Uterus (tissue), 4 donors: ENCODE measurements around the gene MOB2. TPM values are rescaled to one million over a fixed set of nuclear protein-coding genes. Genes with fewer than 3 reads are reported as not detected.

Source experiments
- DNase-seq, 2 donors: peaks; one replicate each; pipeline ENCODE4 v3.0.0-alpha.2; 2019 to 2020
- H3K27ac ChIP-seq, 2 donors: fragments of 200-600 bp; sonication (generic); 1 replicate in 1 of 2; 2 replicates in 1 of 2; pipeline ENCODE4 v1.5.1; 2016 to 2018
- H3K27me3 ChIP-seq, 2 donors: fragments of 200-600 bp; sonication (generic); one replicate each; pipeline ENCODE4 v1.5.1; 2018 to 2019; ENCODE audit warnings: control low read depth in 1 of 2
- H3K36me3 ChIP-seq, 2 donors: fragments of 200-600 bp; sonication (generic); one replicate each; pipeline ENCODE4 v1.5.1; 2019; ENCODE audit warnings: control low read depth in 1 of 2
- H3K4me1 ChIP-seq, 2 donors: fragments of 200-600 bp; sonication (generic); one replicate each; pipeline ENCODE4 v1.5.1; 2018 to 2019; ENCODE audit warnings: control low read depth in 1 of 2
- H3K4me3 ChIP-seq, 2 donors: fragments of 200-600 bp; sonication (generic); 1 replicate in 1 of 2; 2 replicates in 1 of 2; pipeline ENCODE4 v1.5.1; 2018 to 2019; ENCODE audit warnings: mild to moderate bottlenecking in 1 of 2
- H3K9me3 ChIP-seq, 2 donors: fragments of 200-600 bp; sonication (generic); one replicate each; pipeline ENCODE4 v1.5.1; 2019; ENCODE audit warnings: control low read depth in 1 of 2
- CTCF ChIP-seq, 4 experiments: fragments of 200-600 bp in 2 of 4; fragments of 450-650 bp in 2 of 4; sonication (generic) in 2 of 4; IDR thresholded peaks; one replicate each; pipeline ENCODE4 v1.5.1; 2016 to 2019; ENCODE audit warnings: antibody characterized with exemption in 4 of 4, mild to moderate bottlenecking in 2 of 4, moderate library complexity in 1 of 4
- POLR2A ChIP-seq, 2 donors: fragments of 450-650 bp; IDR thresholded peaks; one replicate each; pipeline ENCODE4 v1.6.1; 2016; ENCODE audit warnings: antibody characterized with exemption in 2 of 2, mild to moderate bottlenecking in 1 of 2, moderate library complexity in 1 of 2
- intact Hi-C: fragments of 100-400 bp; cut with DNase I; formaldehyde crosslinking; loops from one replicate; pipeline ENCODE4 v1.15.1; 2023; ENCODE audit warnings: low total_unique reads
- total RNA-seq, 4 donors: library from RNA; depleted of rRNA in 3 of 4; stranded (reverse); fragments of >200 nt in 3 of 4; gene quantifications; one replicate each; pipeline versions ENCODE4 v1.1.0 to v1.2.4, GENCODE V29; 2014 to 2023
- donor health status: DM: yes; HTN: yes; CAD: no.

Gene MOB2
- total RNA-seq, 4 donors from 2014 or later = 17.1 to 72.6 (median 23.6) TPM

- Histone ChIP-seq H3K4me1 (no peaks in the 10 kb centered on the region), H3K27ac (no peak overlapping the region), H3K36me3 (no peaks in the 10 kb centered on the region), H3K27me3 (no peaks in the 10 kb centered on the region), H3K4me3 (no peak overlapping the region), H3K9me3 (no peaks in the 10 kb centered on the region)
- intact Hi-C loops = no loop called here
- TF ChIP-seq CTCF (IDR thresholded peaks at IDR 0.05) = no peak
- no peak for TF ChIP-seq POLR2A (IDR thresholded peaks at IDR 0.05)
- DNase-seq = no peak
These were observed 17.2 kb downstream of the MOB2 start for GRCh38 chr11:1469287-1469910.

DNA sequence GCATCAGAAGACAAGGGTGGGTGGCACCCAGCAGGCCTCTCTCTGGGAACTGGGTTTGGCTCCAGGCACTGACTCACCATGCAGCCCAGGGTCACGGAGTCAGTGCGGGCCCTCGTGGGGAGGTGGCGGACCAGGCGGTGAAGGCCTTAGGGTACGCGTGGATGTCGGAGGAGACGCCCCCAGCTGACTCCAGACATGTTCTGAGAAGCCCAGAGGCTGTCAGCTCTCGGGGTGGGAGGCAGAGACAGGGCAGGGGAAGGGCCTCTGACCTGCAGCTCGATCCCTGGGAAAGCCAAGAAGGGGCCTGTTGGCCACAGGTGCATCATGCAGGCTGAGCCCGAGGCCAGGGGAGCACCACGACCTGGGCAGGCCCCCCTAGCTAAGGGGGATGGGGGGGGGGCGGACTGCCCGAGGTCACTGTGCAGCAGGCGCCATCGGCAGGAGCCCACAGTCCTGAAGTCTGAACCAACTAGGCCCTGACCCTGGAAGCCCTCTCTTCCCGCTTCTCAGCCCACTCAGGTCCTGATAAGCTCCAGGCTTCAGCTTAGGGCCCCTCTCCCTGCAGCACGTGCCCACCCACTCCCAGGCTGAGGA is 18.0 kb downstream of the MOB2 start:
- no peak overlapping the region for H3K27ac ChIP-seq
- intact Hi-C loops = no loop called here

GRCh38 chr11:1468002-1468401 is 18.6 kb downstream of the MOB2 start:
- no peaks in the 10 kb centered on the region for H3K36me3 ChIP-seq
- no peak overlapping the region for H3K4me3 ChIP-seq
- no peak for DNase-seq
- no peaks in the 10 kb centered on the region for H3K9me3 ChIP-seq
- intact Hi-C loops = no loop called here
- H3K27me3 ChIP-seq = no peaks in the 10 kb centered on the region
- no peaks in the 10 kb centered on the region for H3K4me1 ChIP-seq
- TF ChIP-seq CTCF (IDR thresholded peaks at IDR 0.05) (no peak), POLR2A (IDR thresholded peaks at IDR 0.05) (no peak)
- H3K27ac ChIP-seq = no peak overlapping the region

More for the DNA sequence above, 18.0 kb downstream of the MOB2 start:
- Histone ChIP-seq H3K4me1 (no peaks in the 10 kb centered on the region), H3K27me3 (no peaks in the 10 kb centered on the region), H3K36me3 (no peaks in the 10 kb centered on the region), H3K9me3 (no peaks in the 10 kb centered on the region), H3K4me3 (no peak overlapping the region)
- TF ChIP-seq CTCF (IDR thresholded peaks at IDR 0.05) (no peak), POLR2A (IDR thresholded peaks at IDR 0.05) (no peak)
- no peak for DNase-seq

GRCh38 chr11:1467270-1467669 is 19.3 kb downstream of the MOB2 start:
- Histone ChIP-seq H3K9me3 (no peaks in the 10 kb centered on the region), H3K4me1 (no peaks in the 10 kb centered on the region), H3K27ac (no peak overlapping the region), H3K27me3 (no peaks in the 10 kb centered on the region), H3K36me3 (no peaks in the 10 kb centered on the region), H3K4me3 (no peak overlapping the region)
- no peak for TF ChIP-seq POLR2A (IDR thresholded peaks at IDR 0.05)
- no peak for TF ChIP-seq CTCF (IDR thresholded peaks at IDR 0.05)
- intact Hi-C loops = no loop called here
- no peak for DNase-seq

DNA sequence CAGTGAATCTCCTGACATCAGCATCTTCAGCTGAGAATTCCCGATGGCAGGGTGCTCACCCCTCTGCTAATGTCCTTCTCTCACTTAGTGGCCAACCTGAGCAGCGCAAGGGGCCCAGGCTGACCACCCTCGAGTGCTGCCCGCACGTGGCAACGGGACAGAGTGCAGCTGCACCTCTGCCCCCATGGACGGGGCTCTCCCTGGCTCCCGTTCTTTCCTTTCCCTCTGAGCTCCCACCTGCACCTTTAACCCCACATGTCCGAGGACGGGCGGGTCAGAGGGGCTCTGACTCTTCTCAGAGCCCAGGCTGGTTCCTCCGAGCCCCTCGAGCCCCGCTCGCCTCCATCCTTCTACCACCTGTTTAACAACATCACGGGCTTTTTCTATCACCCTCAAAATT is 19.8 kb downstream of the MOB2 start:
- Histone ChIP-seq H3K4me1 (no peaks in the 10 kb centered on the region), H3K9me3 (no peaks in the 10 kb centered on the region)

More for the DNA sequence above, 19.8 kb downstream of the MOB2 start:
- H3K4me3 ChIP-seq = no peak overlapping the region
- no peaks in the 10 kb centered on the region for H3K27me3 ChIP-seq
- DNase-seq = no peak
- H3K36me3 ChIP-seq = no peaks in the 10 kb centered on the region
- no peak overlapping the region for H3K27ac ChIP-seq
- no peak for TF ChIP-seq CTCF (IDR thresholded peaks at IDR 0.05)
- no peak for TF ChIP-seq POLR2A (IDR thresholded peaks at IDR 0.05)
- intact Hi-C loops = no loop called here
